ENCODE results near the gene SPHK1. TPM values are rescaled to one million over a fixed set of nuclear protein-coding genes. Genes with fewer than 3 reads are reported as not detected.

SPHK1 gene
- total and polyA plus RNA-seq, 7 donors = 5.4 to 9.7 (median 7.6) TPM

- Histone ChIP-seq H3K27me3 (no peaks in the 10 kb centered on the region), H3K4me1 (peaks cover 0 to 37% (median 31%) of the 10 kb centered on the region in 4 donors), H3K27ac (no peak overlapping the region), H3K9me3 (no peaks in the 10 kb centered on the region), H3K36me3 (no peaks in the 10 kb centered on the region), H3K4me3 (no peak overlapping the region)
- intact Hi-C loops (cut with DNase I) = no loop called here
- no peak for DNase-seq
- whole genome bisulfite sequencing, 2 donors = 94 to 96% methylated on average over 6 of the region's 6 CpGs
- TF ChIP-seq CTCF (IDR thresholded peaks at IDR 0.05) = no peak
- TF ChIP-seq POLR2AphosphoS5 (IDR thresholded peaks at IDR 0.05) = no peak
- TF ChIP-seq POLR2A (IDR thresholded peaks at IDR 0.05) = no peak
- TF ChIP-seq EP300 (IDR thresholded peaks at IDR 0.05) = no peak
These were observed 32.0 kb downstream of the SPHK1 start for GRCh38 chr17:76416457-76416856.

GRCh38 chr17:76416899-76417298 is 32.5 kb downstream of the SPHK1 start:
- TF ChIP-seq CTCF (IDR thresholded peaks at IDR 0.05) (no peak), POLR2AphosphoS5 (IDR thresholded peaks at IDR 0.05) (no peak), EP300 (IDR thresholded peaks at IDR 0.05) (no peak), POLR2A (IDR thresholded peaks at IDR 0.05) (no peak)
- Histone ChIP-seq H3K27ac (no peak overlapping the region), H3K4me1 (peaks cover 0 to 37% (median 31%) of the 10 kb centered on the region in 4 donors), H3K4me3 (no peak overlapping the region), H3K9me3 (no peaks in the 10 kb centered on the region), H3K36me3 (no peaks in the 10 kb centered on the region), H3K27me3 (no peaks in the 10 kb centered on the region)
- intact Hi-C loops (cut with DNase I) = no loop called here
- WGBS, 2 donors = 96 to 98% methylated on average over 4 of the region's 4 CpGs
- DNase-seq = no peak

DNA sequence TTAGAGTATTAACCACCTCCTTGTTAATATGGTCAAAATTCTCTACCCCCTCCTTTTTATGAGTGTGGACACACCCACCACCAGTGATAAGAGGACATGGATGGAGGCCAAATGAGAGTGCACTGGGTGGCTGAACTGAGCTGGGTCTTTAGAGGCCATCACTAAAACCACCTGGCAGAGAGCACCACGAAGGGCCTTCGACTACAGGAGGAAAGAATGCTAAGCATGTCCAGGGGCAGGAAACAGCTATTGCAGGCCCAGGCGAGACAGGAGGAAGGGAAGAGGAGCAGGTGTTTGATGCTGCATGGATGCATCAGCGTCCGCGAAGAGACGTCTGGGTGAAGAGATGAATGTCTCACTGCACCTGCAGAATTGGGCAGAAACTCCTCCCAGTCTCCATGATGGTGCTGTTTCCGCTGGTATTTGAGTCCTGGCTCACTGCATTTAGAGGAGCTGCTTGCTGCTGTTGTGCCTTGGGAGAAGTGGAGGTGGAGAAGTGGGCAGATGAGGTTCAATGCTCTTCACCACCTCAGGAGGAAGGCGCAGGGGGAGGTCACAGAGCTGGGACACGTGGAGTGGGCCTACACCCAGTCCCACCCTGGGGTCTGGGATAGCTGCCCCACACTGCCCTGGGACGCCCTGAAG is 33.2 kb downstream of the SPHK1 start:
- no peaks in the 10 kb centered on the region for H3K27me3 ChIP-seq
- no peak overlapping the region for H3K4me3 ChIP-seq
- no peaks in the 10 kb centered on the region for H3K36me3 ChIP-seq
- 41 to 53% methylated on average over 11 of the region's 11 CpGs for WGBS, 2 donors
- no peak overlapping the region for H3K27ac ChIP-seq
- H3K9me3 ChIP-seq = no peaks in the 10 kb centered on the region
- intact Hi-C loops (cut with DNase I) = no loop called here
- DNase-seq = no peak
- H3K4me1 ChIP-seq = peaks cover 0 to 37% (median 31%) of the 10 kb centered on the region in 4 donors
- TF ChIP-seq CTCF (IDR thresholded peaks at IDR 0.05) (no peak), EP300 (IDR thresholded peaks at IDR 0.05) (no peak), POLR2A (IDR thresholded peaks at IDR 0.05) (no peak), POLR2AphosphoS5 (IDR thresholded peaks at IDR 0.05) (no peak)

DNA sequence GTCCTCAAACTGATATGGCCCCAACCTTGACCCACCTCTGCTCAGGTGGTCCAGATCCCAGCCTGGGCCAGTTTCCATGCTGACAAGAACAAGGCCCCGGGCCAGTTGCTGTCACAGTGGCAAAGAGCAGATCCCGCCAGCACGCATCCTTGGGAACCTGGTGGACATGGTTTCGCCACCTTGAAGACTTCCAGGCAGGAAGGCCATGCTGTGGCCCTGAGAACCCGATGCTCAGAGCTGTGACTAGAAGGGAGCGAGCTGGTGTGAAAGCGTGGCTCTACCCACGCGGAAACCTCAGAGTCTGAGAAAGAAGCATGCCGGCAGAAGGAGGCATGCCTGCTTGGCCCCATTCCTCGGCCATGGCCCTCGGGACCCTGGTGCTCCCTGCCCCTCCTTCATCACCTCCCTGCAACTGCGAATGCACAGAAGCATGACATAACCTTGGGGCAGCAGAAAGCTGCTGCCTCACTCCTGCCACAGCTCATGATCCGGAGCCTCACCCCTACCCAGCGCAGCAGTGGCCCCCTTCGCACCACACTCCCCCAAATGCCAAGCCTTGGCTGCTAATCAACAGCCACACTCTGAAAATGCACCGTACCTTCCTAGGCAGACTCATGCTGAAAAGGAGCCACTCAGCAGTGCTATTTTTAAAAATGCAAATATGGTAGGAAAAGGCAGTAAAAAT is 35.3 kb downstream of the SPHK1 start:
- no peaks in the 10 kb centered on the region for H3K36me3 ChIP-seq
- peaks cover 0 to 26% (median 22%) of the 10 kb centered on the region in 4 donors for H3K4me1 ChIP-seq
- intact Hi-C loops (cut with DNase I) = no loop called here
- H3K9me3 ChIP-seq = no peaks in the 10 kb centered on the region
- no peak for DNase-seq
- H3K27ac ChIP-seq = no peak overlapping the region
- H3K27me3 ChIP-seq = no peaks in the 10 kb centered on the region
- 89 to 96% methylated on average over 17 of the region's 17 CpGs for WGBS, 2 donors
- H3K4me3 ChIP-seq = no peak overlapping the region
- no peak for TF ChIP-seq POLR2AphosphoS5 (IDR thresholded peaks at IDR 0.05)
- no peak for TF ChIP-seq CTCF (IDR thresholded peaks at IDR 0.05)
- TF ChIP-seq EP300 (IDR thresholded peaks at IDR 0.05) = no peak
- TF ChIP-seq POLR2A (IDR thresholded peaks at IDR 0.05) = no peak

All from sigmoid colon (tissue), 7 donors.